Body of pancreas (tissue), 4 donors: Measurements from ENCODE around the gene NFYB. TPM values are rescaled to one million over a fixed set of nuclear protein-coding genes. Genes with fewer than 3 reads are reported as not detected.

Experiments
- ATAC-seq: fragments of 150-250 bp; one replicate; pipeline ENCODE4 v1.9.1; 2016
- DNase-seq, 4 donors: peaks; one replicate each; pipeline ENCODE4 v3.0.0-alpha.2; 2019
- H3K27ac ChIP-seq, 4 donors: fragments of 200-600 bp; sonication (generic); 1 replicate in 3 of 4; 2 replicates in 1 of 4; pipeline versions ENCODE4 v1.5.1 to v1.6.1; 2016 to 2019; ENCODE audit warnings: mild to moderate bottlenecking in 1 of 4, mixed read lengths in 1 of 4, moderate library complexity in 1 of 4
- H3K27me3 ChIP-seq, 2 donors: fragments of 200-600 bp; sonication (generic); one replicate each; pipeline ENCODE4 v1.6.0; 2016; ENCODE audit warnings: mild to moderate bottlenecking in 1 of 2
- H3K36me3 ChIP-seq, 2 donors: fragments of 200-600 bp; sonication (generic); replicated peaks in 1 of 2; 2 replicates each; pipeline ENCODE4 v1.5.1; 2016; ENCODE audit warnings: low read depth in 2 of 2; ENCODE audit not compliant: insufficient read depth in 1 of 2
- H3K4me1 ChIP-seq: fragments of 200-600 bp; sonication (generic); one replicate; pipeline ENCODE4 v1.6.0; 2016
- H3K4me3 ChIP-seq, 2 donors: fragments of 200-600 bp; sonication (generic); 1 replicate in 1 of 2; 2 replicates in 1 of 2; pipeline ENCODE4 v1.5.1; 2016 to 2019
- H3K9me3 ChIP-seq, 3 donors: fragments of 200-600 bp; sonication (generic); 1 replicate in 2 of 3; 2 replicates in 1 of 3; pipeline ENCODE4 v1.5.1; 2016
- POLR2A ChIP-seq, 3 donors: fragments of 450-650 bp; IDR thresholded peaks; one replicate each; pipeline ENCODE4 v1.6.1; 2016; ENCODE audit warnings: antibody characterized with exemption in 3 of 3, mild to moderate bottlenecking in 2 of 3
- WGBS, 2 donors: methylation state at CpG; one replicate each; pipeline ENCODE4 v1.1.5; 2017; 5-methylcytosine and 5-hydroxymethylcytosine counted together
- intact Hi-C: fragments of 100-400 bp; cut with DNase I; formaldehyde crosslinking; loops from one replicate; pipeline ENCODE4 v1.15.1; 2023
- total RNA-seq, 2 donors: library from RNA; depleted of rRNA; stranded (reverse); fragments of >200 nt; gene quantifications; one replicate each; pipeline ENCODE4 v1.1.0, GENCODE V29; 2016
- TF ChIP-seq, protein P1 (sequence below), 7 experiments: fragments of 450-650 bp in 4 of 7; fragments of 200-600 bp in 3 of 7; sonication (generic) in 3 of 7; IDR thresholded peaks; one replicate each; pipeline ENCODE4 v1.5.1; 2016 to 2019; ENCODE audit warnings: antibody characterized with exemption in 7 of 7

NFYB gene
- total RNA-seq, 2 donors from 2014 or later, result 15.2 to 15.6 TPM

DNA sequence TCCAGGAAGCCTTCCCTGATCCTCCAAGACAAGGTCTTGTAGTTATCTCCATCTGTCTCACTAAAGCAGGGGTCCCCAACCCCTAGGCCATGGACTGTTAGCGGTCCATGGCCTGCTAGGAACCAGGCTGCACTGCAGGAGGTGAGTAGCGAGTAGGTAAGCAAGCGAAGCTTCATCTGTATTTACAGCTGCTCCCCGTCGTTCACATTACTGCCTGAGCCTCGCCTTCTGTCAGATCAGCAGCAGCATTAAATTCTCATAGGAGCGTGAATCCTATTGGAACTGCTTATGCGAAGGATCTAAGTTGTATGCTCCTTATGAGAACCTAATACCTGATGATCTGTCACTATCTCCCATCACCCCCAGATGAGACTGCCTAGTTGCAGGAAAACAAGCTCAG lies 12.4 kb upstream of the NFYB start:
- intact Hi-C loops, result no loop called here
- H3K4me3 ChIP-seq, result no peak overlapping the region
- no peaks in the 10 kb centered on the region for H3K9me3 ChIP-seq
- H3K27me3 ChIP-seq, result no peaks in the 10 kb centered on the region
- H3K36me3 ChIP-seq, result no peaks in the 10 kb centered on the region
- H3K4me1 ChIP-seq, result no peaks in the 10 kb centered on the region
- DNase-seq, result no peak
- H3K27ac ChIP-seq, result no peak overlapping the region
- 80 to 81% methylated on average over 8 of the region's 8 CpGs for WGBS, 2 donors
- no peak for ATAC-seq
- TF ChIP-seq, protein P1, sequence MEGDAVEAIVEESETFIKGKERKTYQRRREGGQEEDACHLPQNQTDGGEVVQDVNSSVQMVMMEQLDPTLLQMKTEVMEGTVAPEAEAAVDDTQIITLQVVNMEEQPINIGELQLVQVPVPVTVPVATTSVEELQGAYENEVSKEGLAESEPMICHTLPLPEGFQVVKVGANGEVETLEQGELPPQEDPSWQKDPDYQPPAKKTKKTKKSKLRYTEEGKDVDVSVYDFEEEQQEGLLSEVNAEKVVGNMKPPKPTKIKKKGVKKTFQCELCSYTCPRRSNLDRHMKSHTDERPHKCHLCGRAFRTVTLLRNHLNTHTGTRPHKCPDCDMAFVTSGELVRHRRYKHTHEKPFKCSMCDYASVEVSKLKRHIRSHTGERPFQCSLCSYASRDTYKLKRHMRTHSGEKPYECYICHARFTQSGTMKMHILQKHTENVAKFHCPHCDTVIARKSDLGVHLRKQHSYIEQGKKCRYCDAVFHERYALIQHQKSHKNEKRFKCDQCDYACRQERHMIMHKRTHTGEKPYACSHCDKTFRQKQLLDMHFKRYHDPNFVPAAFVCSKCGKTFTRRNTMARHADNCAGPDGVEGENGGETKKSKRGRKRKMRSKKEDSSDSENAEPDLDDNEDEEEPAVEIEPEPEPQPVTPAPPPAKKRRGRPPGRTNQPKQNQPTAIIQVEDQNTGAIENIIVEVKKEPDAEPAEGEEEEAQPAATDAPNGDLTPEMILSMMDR (IDR thresholded peaks at IDR 0.05), result no peak
- TF ChIP-seq POLR2A (IDR thresholded peaks at IDR 0.05), result no peak

DNA sequence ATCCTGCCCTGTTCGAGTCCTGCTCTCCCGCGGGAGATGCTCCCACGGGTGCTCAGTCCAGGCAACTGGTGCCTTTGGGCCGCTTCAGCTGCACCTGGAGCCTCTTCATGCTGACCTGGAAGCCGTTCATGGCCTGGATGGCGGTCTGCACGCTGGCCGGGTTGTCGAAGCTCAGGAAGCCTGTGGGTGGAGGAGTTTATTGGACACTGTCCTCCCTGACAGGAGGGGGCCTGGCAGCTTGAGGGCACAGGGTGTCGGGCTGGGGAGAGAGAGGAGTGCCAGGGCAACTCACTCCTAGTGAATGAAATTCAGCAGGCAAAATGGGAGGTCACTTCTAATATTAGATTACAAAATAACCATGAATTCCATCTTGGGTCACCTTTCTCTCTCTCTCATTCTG lies 9.3 kb upstream of the NFYB start:
- H3K4me1 ChIP-seq, result no peaks in the 10 kb centered on the region
- no peak for DNase-seq
- 85 to 86% methylated on average over 11 of the region's 11 CpGs for WGBS, 2 donors
- no peaks in the 10 kb centered on the region for H3K27me3 ChIP-seq
- no peak for TF ChIP-seq POLR2A (IDR thresholded peaks at IDR 0.05)
- TF ChIP-seq, protein P1 (IDR thresholded peaks at IDR 0.05), result no peak
- intact Hi-C loops, result no loop called here
- ATAC-seq, result no peak
- H3K9me3 ChIP-seq, result no peaks in the 10 kb centered on the region
- H3K36me3 ChIP-seq, result no peaks in the 10 kb centered on the region
- no peak overlapping the region for H3K4me3 ChIP-seq
- H3K27ac ChIP-seq, result no peak overlapping the region

DNA sequence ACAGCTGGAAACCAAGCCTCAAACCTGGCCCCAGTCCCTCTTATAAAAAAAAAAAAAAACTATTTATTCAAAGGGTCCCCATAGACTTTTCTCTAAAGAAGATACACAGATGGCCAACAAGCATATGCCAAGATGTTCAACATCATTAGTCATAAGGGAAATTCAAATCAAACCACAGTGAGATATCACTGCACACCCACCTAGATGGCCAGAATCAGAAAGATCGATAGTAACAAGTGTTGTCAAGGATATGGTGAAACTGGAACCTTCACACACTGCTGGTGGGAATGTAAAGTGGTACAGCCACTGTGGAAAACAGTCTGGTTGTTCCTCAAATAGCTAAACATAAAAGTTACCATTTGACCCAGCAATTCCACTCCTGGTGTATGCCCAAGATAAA lies 5.9 kb upstream of the NFYB start:
- Histone ChIP-seq H3K27ac (no peak overlapping the region), H3K36me3 (no peaks in the 10 kb centered on the region), H3K4me3 (no peak overlapping the region), H3K27me3 (no peaks in the 10 kb centered on the region), H3K9me3 (no peaks in the 10 kb centered on the region), H3K4me1 (no peaks in the 10 kb centered on the region)
- TF ChIP-seq POLR2A (IDR thresholded peaks at IDR 0.05), result no peak
- TF ChIP-seq, protein P1 (IDR thresholded peaks at IDR 0.05), result no peak
- ATAC-seq (no peak), DNase-seq (no peak)
- intact Hi-C loops, result no loop called here
- 63 to 84% methylated on average over 1 of the region's 1 CpG for WGBS, 2 donors

GRCh38 chr12:104143002-104143401 lies 5.0 kb upstream of the NFYB start:
- no peak for TF ChIP-seq POLR2A (IDR thresholded peaks at IDR 0.05)
- TF ChIP-seq, protein P1 (IDR thresholded peaks at IDR 0.05), result no peak
- no peak for ATAC-seq

GRCh38 chr12:104142543-104142942 lies 4.5 kb upstream of the NFYB start:
- WGBS, 2 donors, result 73 to 84% methylated on average over 2 of the region's 2 CpGs
- intact Hi-C loops, result no loop called here
- peaks cover 6% of the 10 kb centered on the region for H3K4me1 ChIP-seq
- H3K4me3 ChIP-seq, result no peak overlapping the region
- DNase-seq (no peak), ATAC-seq (no peak)
- no peaks in the 10 kb centered on the region for H3K36me3 ChIP-seq
- no peak overlapping the region for H3K27ac ChIP-seq
- no peaks in the 10 kb centered on the region for H3K27me3 ChIP-seq
- no peaks in the 10 kb centered on the region for H3K9me3 ChIP-seq
- TF ChIP-seq, protein P1 (IDR thresholded peaks at IDR 0.05), result no peak
- no peak for TF ChIP-seq POLR2A (IDR thresholded peaks at IDR 0.05)

More at GRCh38 chr12:104143002-104143401, 5.0 kb upstream of the NFYB start:
- H3K9me3 ChIP-seq, result no peaks in the 10 kb centered on the region
- no peak overlapping the region for H3K4me3 ChIP-seq
- DNase-seq, result no peak
- no peaks in the 10 kb centered on the region for H3K36me3 ChIP-seq
- intact Hi-C loops, result no loop called here
- H3K27ac ChIP-seq, result no peak overlapping the region
- peaks cover 6% of the 10 kb centered on the region for H3K4me1 ChIP-seq
- H3K27me3 ChIP-seq, result no peaks in the 10 kb centered on the region
